Kidney glomerular epithelial cell (primary cell): ENCODE results near the gene LEF1.
"Not testable (repeated sequence)": the region's sequence is repeated elsewhere in the genome, so short reads cannot be mapped to it uniquely, and the experiment has no call there.

Source experiments
- DNase-seq: peaks from one replicate; lab custom pipeline; 2025; lab: John Stamatoyannopoulos, UW

The LEF1 gene

GRCh38 chr4:108031427-108032083, 137.2 kb downstream of the LEF1 start:
- DNase-seq = no peak

GRCh38 chr4:108030332-108030731, 138.4 kb downstream of the LEF1 start:
- DNase-seq = peak; percentile 80

DNA sequence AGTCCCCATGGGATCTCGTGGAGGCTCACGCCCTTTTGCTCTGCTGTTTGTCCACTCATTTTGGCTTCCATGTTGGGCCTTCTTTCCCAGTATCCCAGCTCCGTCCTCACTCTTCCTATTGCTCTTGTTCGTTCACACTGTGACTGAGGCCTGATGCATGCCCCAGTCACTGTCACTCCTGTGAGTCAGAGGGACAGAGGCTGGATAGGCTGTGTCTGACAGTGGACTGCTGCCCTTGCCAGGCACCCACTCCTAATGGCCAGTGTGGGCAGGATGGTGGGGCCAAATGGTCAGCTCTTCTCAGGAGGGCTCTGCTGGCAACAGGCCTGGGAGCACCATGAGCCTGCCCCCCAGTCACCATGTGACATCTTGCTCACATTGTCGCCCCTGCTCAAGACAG, 139.0 kb downstream of the LEF1 start:
- no peak for DNase-seq

- no peak for DNase-seq
These were observed 139.6 kb downstream of the LEF1 start for GRCh38 chr4:108029016-108029720.

DNA sequence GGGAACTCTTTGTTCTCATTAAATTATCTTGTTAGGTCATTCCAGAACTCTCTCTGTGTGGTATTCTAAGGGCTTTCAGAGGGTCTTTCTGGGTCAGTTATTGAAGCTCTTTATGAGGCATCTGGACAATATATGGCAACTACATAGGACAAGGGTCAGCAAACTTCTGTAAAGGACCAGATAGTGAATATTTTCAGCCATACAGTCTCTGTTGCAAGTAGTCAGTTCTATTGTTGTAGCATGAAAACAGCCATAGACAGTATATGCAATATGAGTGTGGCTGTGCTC, 143.9 kb downstream of the LEF1 start:
- peak; percentile 59 for DNase-seq

DNA sequence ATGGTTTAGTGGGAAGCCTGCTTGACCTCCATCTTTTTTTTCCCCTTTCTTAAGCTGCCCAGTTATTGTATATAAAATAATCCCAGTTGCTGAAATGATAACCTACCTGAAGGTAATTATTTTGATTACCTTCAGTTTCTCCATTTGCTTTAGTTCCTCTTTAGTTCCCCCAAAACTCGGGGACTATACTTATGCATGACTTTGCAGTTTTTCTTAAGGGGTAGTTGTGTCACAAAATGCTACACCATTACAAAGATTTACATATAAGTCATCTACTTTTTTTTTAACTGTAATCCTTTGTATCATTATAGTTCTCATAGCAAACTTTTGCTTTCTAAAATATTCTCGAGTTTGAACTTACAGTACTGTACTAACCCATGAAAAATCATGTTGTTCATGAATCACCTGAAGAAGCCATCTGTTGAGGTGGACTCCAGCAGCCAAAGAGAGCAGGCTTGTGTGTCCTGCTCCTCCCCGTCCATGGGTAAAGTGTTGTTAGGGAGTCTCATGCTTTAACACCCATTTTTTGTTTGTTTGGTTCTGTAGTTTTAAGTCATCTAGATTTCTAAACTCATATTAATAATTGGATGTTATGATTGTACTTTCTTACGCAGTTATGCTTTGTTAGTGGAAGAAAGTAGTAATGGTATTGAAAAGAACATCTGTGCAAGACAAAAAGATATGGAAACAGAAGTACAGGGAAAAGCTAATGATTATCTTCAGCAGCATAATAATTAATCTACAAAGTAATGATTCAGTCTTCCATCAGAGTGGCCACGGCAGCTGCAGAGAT, 144.5 kb downstream of the LEF1 start:
- DNase-seq = peak; percentile 59

DNA sequence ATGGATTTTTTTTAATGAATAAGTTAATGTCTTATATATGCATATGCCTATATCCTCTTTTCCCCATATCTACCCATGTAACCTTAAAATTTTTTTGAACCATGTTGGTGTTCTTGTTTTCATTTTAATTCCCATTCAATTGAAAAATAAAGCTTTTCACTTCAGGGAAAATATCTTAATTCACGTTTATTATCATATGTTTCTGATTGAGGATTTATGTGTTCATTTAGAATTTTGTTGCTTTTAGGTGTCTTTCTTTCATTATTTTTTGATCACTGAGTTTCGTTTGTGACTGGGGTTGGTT, 149.9 kb downstream of the LEF1 start:
- DNase-seq = no peak

GRCh38 chr4:108018040-108018883, 150.5 kb downstream of the LEF1 start:
- peak; percentile 47 for DNase-seq

DNA sequence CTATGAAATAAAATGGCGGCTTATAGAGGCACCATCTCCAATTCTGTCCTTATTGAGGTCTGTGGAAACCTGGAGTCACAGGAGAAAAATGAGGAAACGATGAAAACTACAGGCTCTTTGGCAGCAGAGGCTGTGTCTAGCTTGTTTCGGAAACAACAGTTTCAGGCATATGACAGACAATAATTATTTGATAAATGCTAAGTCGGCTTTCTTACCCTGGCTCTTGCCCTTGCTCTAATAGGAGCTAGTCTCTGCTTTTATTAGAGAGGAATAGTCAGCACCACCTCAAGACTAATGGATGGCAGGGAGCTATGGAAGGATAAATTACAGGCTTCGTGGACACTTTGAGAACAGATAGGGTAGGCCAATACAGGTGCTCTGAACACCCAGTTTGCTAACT, 154.8 kb downstream of the LEF1 start:
- no peak for DNase-seq

GRCh38 chr4:108013327-108013726, 155.4 kb downstream of the LEF1 start:
- DNase-seq = no peak

- not testable (repeated sequence) for DNase-seq
These were observed 156.3 kb downstream of the LEF1 start for GRCh38 chr4:108012382-108012781.

GRCh38 chr4:108010167-108010566, 158.6 kb downstream of the LEF1 start:
- peak; percentile 49 for DNase-seq

DNA sequence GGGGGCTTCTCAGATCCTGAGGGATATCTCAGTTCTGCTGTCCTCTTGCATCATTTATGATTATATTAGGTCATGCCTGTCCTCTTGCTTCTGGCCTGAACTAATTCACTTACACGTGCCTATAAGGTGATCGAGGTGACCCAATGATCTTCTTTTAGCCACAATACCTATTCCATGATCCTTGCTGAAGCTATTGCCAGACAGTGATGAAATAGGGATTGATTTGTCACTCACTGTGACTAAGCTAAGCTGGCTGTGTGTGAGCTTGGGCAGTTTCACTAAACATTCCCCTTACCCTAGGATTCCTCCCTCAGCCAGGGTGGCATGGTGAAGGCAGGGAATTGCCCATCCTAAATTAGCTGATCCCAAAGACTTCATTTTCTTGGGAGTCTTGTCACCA, 160.0 kb downstream of the LEF1 start:
- DNase-seq = no peak

DNA sequence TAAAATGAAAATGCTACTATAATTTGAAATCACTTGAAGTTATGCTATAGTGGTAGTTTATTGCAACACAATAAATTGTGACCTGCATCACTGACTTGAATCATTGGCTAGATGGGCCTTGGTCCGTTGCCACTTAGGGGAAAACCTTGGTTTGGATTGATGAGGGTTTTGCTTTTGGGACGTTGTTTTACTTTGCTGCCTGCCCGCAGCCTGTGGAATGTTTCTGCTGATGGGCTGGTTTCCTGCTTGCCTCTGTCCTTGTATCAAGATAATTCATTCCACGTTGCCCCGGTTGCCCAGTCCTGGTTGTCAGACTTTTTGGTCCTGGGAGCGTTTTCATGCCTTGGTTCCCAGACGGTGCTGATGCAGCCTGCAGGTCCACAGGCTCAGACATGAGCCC, 160.7 kb downstream of the LEF1 start:
- no peak for DNase-seq

GRCh38 chr4:108006361-108006760, 162.4 kb downstream of the LEF1 start:
- no peak for DNase-seq

GRCh38 chr4:108005807-108006206, 162.9 kb downstream of the LEF1 start:
- DNase-seq = no peak

DNA sequence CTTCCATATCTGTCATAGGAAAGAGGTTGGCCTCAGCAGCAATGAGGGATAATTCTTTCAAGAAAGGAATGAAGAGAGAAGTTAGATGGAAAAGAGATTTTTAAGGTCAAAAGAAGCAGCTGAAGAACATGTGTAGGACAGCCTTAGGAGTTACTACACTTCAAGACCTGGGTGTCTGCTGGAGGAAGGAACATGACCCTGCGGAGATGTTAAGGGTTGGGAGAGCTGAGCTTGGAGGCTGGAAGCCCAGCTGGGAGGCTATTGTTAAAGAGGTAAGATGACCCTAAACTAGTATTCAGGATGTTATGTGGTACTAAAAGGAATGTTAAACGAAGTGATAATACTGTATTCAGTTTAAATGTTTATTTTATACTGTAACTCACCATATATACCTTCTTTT, 164.1 kb downstream of the LEF1 start:
- DNase-seq = no peak

DNA sequence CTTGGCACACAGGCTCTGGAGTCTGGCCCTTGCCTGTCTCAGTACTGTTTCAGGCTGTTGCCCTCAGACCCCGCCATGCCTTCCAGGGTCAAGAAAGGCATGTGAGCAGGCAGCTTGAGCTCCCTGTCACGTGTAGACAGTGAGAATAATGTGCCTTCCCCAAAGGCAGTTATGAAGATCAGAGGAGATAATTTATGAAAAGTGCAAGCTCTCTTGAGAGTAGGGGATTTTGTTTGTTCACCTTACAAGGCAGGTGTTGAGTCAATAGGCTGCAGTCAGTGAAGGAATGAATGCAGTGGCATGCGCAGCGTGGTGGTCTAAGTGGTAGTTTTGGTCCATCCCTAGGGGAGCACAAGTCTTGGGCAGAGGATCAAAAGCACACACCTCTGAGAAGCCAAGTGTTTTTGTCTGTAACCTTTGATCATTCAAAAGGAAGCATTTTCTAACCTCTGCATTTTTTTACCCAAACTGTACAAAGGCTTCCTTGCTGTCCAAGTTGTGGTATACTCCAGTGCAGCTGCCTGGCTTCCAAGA, 164.7 kb downstream of the LEF1 start:
- DNase-seq = no peak

DNA sequence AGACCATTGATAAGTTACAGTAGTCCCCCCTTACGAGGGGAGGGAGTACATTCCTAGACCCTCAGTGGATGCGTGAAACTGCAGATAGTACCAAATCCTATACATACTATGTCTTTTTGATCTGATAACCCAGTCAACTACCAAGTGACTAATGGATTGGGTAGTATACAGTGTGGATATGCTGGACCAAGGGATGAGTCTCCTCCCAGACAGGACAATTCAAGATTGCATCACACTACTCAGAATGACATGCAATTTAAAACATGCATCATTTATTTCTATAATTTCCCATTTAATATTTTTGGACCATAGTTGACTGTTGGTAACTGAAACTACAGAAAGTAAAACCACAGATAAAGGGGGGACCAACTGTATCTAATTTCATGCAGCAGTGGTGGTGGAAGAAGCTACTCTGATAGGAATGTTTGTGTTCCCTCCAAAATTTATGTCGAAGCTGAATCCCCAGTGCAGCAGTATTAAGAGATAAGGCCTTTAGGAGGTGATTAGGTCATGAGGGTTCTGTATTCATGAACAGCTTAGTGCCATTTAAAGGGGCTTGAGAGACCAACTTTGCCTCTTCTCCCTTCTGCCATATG, 167.1 kb downstream of the LEF1 start:
- no peak for DNase-seq

- DNase-seq = no peak
These were observed 168.7 kb downstream of the LEF1 start for GRCh38 chr4:107999932-108000539.

- DNase-seq = no peak
These were observed 170.9 kb downstream of the LEF1 start for GRCh38 chr4:107997794-107998193.
